NCI-H2171 treated with DMSO at 0.1 percent for 48 hours (cell line): ENCODE measurements around the gene FNBP1.
"Not testable (repeated sequence)": the region's sequence is repeated elsewhere in the genome, so short reads cannot be mapped to it uniquely, and the experiment has no call there.

Experiments used
- DNase-seq: peaks from one replicate; lab custom pipeline; 2025; lab: John Stamatoyannopoulos, UW

FNBP1 gene

GRCh38 chr9:129991139-129991538, 51.9 kb downstream of the FNBP1 start:
- not testable (repeated sequence) for DNase-seq

DNA sequence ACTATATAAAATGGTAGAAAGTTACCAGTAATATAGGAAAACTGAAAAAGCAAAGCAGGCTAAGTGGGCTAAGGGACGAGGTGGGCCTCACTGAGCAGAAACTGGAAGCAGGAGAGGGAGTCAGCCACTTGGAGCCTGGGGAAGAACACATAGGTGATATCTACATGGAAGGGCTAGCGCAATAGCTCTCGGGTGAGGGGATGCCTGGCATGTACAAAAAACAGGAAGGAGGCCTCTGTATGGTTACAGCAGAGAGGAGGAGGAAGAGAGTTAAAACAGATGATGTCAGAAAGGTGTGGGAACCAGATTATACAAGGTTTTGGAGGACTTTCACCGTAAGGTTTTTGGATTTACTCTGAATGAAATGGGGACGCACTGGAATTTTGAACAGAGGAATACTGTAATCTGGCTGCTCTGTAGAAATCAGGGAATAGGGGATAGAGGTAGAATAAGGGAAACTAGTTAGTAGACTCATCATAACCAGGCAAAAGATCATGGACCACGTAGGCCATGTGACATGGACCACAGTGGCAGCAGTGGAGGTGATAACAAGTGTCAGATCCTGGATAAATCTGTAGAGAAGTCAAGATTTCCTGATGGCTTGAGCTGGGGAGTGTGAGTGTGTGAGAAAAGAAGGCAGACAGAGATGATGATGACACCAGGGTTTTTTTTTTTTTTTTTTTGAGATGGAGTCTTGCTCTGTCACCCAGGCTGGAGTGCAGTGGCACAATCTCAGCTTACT, 52.5 kb downstream of the FNBP1 start:
- no peak for DNase-seq

DNA sequence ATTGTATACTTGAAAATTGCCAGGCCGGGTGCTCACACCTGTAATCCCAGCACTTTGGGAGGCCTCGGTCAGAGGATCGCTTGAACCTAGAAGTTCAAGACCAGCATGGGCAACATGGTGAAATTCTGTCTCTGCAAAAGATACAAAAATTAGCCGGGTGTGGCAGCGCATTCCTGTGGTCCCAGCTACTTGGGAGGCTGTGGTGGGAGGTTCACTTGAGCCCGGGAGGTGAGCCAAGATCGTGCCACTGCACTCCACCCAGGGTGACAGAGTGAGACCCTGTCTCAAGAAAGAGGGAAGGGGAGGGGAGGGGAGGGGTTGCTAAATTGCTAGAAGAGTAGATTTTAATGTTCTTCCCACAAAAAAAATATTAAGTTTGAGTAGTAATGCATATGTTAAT, 53.2 kb downstream of the FNBP1 start:
- no peak for DNase-seq

GRCh38 chr9:129989362-129989708, 53.7 kb downstream of the FNBP1 start:
- DNase-seq, result no peak

- no peak for DNase-seq
Observed at GRCh38 chr9:129988607-129989361, 54.2 kb downstream of the FNBP1 start.

- no peak for DNase-seq
Observed at GRCh38 chr9:129987941-129988340, 55.0 kb downstream of the FNBP1 start.

DNA sequence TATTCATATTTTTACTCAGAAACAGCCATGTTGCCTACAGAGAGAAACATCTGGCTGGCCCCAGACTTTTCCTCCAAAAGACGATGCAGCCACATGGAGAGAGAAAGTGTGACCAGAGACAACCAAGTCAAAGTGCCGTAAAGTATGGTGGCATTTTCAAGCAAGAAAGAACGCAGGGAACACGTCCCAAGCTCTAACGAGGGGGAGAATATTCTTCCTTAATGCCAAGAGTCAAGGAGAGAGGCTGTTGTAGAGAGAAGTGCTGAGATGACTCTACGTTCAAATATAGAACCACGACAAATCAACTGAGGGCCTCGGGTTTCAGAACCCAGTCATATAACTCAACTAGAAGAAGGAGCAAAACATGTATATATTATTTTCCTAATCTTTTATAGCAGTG, 55.9 kb downstream of the FNBP1 start:
- DNase-seq, result no peak

GRCh38 chr9:129984589-129984988, 58.4 kb downstream of the FNBP1 start:
- DNase-seq, result not testable (repeated sequence)

DNA sequence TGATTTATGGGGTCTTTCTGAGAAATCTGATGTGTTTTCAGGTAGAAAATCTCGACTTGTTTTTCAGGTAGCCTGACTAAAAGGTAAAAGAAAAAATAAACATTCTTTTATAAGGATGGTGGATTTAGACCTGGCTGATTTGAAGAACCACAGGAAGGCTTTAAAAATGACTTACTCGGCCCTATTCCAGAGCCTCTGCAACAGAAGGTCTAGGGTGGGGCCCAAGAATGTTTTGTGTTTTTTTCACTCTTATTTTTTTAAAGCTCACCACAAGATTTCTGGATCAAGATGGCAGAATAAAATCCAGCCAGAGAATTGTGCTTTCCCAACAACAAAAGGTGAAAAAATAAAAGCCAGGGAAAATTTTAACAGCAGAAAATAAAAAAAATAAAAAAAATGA, 59.1 kb downstream of the FNBP1 start:
- no peak for DNase-seq

- no peak for DNase-seq
Observed at GRCh38 chr9:129981180-129981907, 61.6 kb downstream of the FNBP1 start.

GRCh38 chr9:129980224-129980623, 62.8 kb downstream of the FNBP1 start:
- DNase-seq, result not testable (repeated sequence)

GRCh38 chr9:129979071-129979745, 63.8 kb downstream of the FNBP1 start:
- DNase-seq, result no peak

DNA sequence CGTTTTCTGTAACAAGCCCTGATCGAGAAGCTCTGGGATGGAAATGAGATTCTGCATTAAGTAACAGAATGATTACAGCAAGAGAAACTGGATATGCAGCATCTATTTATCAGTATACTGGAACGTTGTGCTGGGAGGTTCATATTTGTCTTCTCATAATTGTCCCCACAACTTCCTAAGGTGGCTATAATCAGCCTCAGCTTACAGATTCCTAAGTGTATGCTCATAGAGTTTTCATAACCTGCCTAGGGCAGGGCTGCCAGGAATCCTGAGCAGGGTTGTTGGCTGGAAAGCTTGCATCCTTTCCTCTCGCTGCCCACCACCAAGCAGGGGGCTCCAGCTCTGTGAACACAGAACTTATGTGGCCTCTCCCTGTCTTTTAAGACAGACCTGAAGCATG, 70.2 kb downstream of the FNBP1 start:
- DNase-seq, result no peak

- no peak for DNase-seq
Observed at GRCh38 chr9:129968690-129969485, 74.1 kb downstream of the FNBP1 start.

GRCh38 chr9:129964901-129965734, 77.9 kb downstream of the FNBP1 start:
- no peak for DNase-seq

DNA sequence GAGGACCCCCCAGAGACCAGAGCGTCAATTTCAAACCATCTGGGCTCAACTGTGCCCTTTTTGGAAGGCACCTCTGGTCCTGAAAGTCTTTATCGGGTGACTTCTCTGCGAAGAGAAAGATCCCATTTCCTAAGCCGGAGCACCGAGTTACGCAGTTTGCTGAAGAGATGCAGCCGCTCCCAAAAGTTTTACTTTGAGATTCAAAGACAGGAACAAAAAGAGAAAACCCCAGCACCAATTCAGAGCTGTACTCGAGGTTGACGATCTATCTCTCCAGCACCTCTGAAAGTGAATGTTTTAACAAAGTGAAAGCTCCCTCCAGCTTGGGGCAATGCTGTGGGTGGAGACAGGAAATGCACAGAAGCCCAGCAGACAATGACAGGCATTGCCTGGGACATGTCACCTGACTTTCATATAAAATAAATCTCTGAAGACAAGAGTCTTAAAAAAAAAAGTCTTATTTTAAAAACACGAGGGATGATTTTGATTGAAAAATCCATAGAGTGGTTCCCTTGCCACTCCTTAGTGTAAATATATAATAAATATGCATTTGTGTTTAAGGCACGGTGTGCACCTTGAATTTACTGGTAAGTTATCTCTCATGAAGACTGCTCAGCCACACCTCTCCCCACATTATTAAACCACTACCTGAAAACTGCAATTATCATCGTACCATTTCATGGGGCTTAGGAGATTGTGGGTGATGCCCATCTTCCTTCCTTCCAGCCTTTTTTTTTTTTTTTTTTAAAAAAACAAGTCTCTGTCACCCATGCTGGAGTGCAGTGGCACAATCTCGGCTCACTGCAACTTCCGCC, 79.9 kb downstream of the FNBP1 start:
- DNase-seq, result no peak

GRCh38 chr9:129962451-129962864, 80.5 kb downstream of the FNBP1 start:
- no peak for DNase-seq

DNA sequence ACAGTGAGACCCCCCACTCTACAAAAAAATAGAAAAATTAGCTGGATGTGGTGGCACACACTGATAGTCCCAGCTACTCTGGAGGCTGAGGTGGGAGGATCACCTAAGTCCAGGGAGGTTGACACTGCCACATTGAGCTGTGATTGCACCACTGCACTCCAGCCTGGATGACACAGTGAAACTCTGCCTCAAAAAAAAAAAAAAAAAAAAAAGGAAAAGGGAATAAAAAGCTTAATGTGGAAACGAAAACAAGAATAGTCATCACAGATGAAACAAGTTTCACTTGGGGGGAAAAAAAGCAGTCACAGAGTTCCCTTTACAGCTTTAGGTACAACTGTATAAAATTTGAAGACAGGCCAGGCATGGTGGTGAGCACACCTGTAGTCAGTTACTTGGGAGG, 84.2 kb downstream of the FNBP1 start:
- DNase-seq, result no peak

DNA sequence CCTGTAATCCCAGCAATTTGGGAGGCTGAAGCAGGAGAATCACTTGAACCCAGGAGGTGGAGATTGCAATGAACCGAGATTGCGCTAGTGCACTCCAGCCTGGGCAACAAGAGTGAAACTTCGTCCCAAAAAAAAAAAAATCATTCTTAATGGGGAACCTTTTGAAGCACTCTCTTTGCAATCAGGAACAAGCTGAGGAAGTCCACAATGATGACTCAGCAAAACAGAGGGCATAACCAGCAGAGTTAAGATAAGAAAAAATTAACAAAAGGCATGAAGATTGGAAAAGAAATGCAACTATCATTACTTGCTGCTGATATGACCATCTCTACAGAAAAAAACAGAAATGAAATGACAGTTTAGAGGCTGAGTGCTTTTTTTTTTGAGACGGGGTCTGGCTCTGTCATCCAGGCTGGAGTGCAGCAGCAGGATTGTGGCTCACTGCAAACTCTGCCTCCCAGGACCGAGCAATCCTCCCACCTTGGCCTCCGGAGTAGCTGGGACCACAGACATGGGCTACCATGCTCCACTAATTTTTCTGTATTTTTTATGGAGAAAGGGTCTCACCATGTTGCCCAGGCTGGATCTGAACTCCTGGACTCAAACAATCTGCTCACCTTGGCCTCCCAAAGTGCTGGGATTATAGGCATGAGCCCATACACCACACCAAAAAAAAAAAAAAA, 88.0 kb downstream of the FNBP1 start:
- no peak for DNase-seq
